Tibial nerve (tissue), 3 donors: ENCODE measurements around the gene SCG5.

Experiments
- CTCF ChIP-seq, 5 experiments: fragments of 200-600 bp in 3 of 5; fragments of 450-650 bp in 2 of 5; sonication (generic) in 3 of 5; IDR thresholded peaks; one replicate each; pipeline ENCODE4 v1.5.1; 2016 to 2019; ENCODE audit warnings: antibody characterized with exemption in 5 of 5, mild to moderate bottlenecking in 3 of 5, moderate library complexity in 2 of 5
- POLR2A ChIP-seq, 2 donors: fragments of 450-650 bp; IDR thresholded peaks; one replicate each; pipeline ENCODE4 v1.6.1; 2017; ENCODE audit warnings: antibody characterized with exemption in 2 of 2, mild to moderate bottlenecking in 2 of 2, moderate library complexity in 2 of 2

GRCh38 chr15:32735989-32736700 is 94.6 kb downstream of the SCG5 start:
- no peak for TF ChIP-seq POLR2A (IDR thresholded peaks at IDR 0.05)
- no peak for TF ChIP-seq CTCF (IDR thresholded peaks at IDR 0.05)
